SK-N-SH treated with all-trans-retinoic acid at 6 μM for 48 hours (cell line): ENCODE data around the gene MAP3K14.

Source experiments
- ATAC-seq: fragments of 200-7000 bp; cut with Tn5 transposase; 3 replicates; pipeline ENCODE4 v1.9.1; 2020; ENCODE audit warnings: mild to moderate bottlenecking, moderate library complexity
- BACH2 ChIP-seq: fragments of 250-450 bp; sonication (Bioruptor Pico); IDR thresholded peaks from 2 replicates; pipeline ENCODE4 v1.9.0; 2021; ENCODE audit warnings: mild to moderate bottlenecking, borderline replicate concordance
- CSDC2 ChIP-seq: fragments of 250-450 bp; sonication (Bioruptor Pico); IDR thresholded peaks from 2 replicates; pipeline ENCODE4 v1.5.0; 2020; ENCODE audit warnings: mild to moderate bottlenecking, moderate library complexity
- ESRRG ChIP-seq: fragments of 250-450 bp; sonication (Bioruptor Pico); IDR thresholded peaks from 2 replicates; pipeline ENCODE4 v1.6.1; 2021; ENCODE audit warnings: mild to moderate bottlenecking
- GLIS3 ChIP-seq: fragments of 250-450 bp; sonication (Bioruptor Pico); IDR thresholded peaks from 2 replicates; pipeline ENCODE4 v1.5.0; 2020; ENCODE audit warnings: mild to moderate bottlenecking, moderate library complexity
- ISL1 ChIP-seq: fragments of 250-450 bp; sonication (Bioruptor Pico); IDR thresholded peaks from 2 replicates; pipeline ENCODE4 v2.1.2; 2022; ENCODE audit warnings: mild to moderate bottlenecking, moderate library complexity
- OSR1 ChIP-seq: fragments of 250-450 bp; sonication (Bioruptor Pico); IDR thresholded peaks from 2 replicates; pipeline ENCODE4 v1.8.0; 2022; ENCODE audit warnings: moderate library complexity, mild to moderate bottlenecking, inconsistent platforms
- RARB ChIP-seq: fragments of 250-450 bp; sonication (Bioruptor Pico); IDR thresholded peaks from 2 replicates; pipeline ENCODE4 v1.8.0; 2021; ENCODE audit warnings: mild to moderate bottlenecking, moderate library complexity
- SNAI2 ChIP-seq: fragments of 250-450 bp; sonication (Bioruptor Pico); IDR thresholded peaks from 2 replicates; pipeline ENCODE4 v1.5.0; 2020; ENCODE audit warnings: mild to moderate bottlenecking, moderate library complexity
- TCF4 ChIP-seq: fragments of 250-450 bp; sonication (Bioruptor Pico); IDR thresholded peaks from 2 replicates; pipeline ENCODE4 v1.8.0; 2021; ENCODE audit warnings: mild to moderate bottlenecking, moderate library complexity, borderline replicate concordance
- TOX ChIP-seq: fragments of 250-450 bp; sonication (Bioruptor Pico); IDR thresholded peaks from 2 replicates; pipeline ENCODE4 v1.8.0; 2021; ENCODE audit warnings: mild to moderate bottlenecking, moderate library complexity, borderline replicate concordance
- ZC3H10 ChIP-seq: fragments of 250-450 bp; sonication (Bioruptor Pico); IDR thresholded peaks from 2 replicates; pipeline ENCODE4 v1.5.1; 2021; ENCODE audit warnings: mild to moderate bottlenecking, moderate library complexity
- ZFP3 ChIP-seq: fragments of 250-450 bp; sonication (Bioruptor Pico); IDR thresholded peaks from 2 replicates; pipeline ENCODE4 v1.5.0; 2020; ENCODE audit warnings: mild to moderate bottlenecking, moderate library complexity
- ZFP30 ChIP-seq: fragments of 450-650 bp; formaldehyde crosslinking; IDR thresholded peaks from 2 replicates; pipeline ENCODE4 v1.5.0; 2022; ENCODE audit warnings: mild to moderate bottlenecking, moderate library complexity
- ZNF565 ChIP-seq: fragments of 450-650 bp; formaldehyde crosslinking; conservative IDR thresholded peaks from 2 replicates; pipeline ENCODE4 v1.5.0; 2020; ENCODE audit warnings: low read depth, mild to moderate bottlenecking, moderate library complexity
- ZNF70 ChIP-seq: fragments of 450-650 bp; formaldehyde crosslinking; IDR thresholded peaks from 2 replicates; pipeline ENCODE4 v1.5.0; 2020; ENCODE audit warnings: mild to moderate bottlenecking, moderate library complexity
- ZNF8 ChIP-seq: fragments of 450-650 bp; formaldehyde crosslinking; IDR thresholded peaks from 2 replicates; pipeline ENCODE4 v1.5.0; 2020; ENCODE audit warnings: mild to moderate bottlenecking, moderate library complexity
- TF ChIP-seq, protein P1 (sequence below): fragments of 250-450 bp; sonication (Bioruptor Pico); IDR thresholded peaks from 2 replicates; pipeline ENCODE4 v1.5.0; 2020; ENCODE audit warnings: mild to moderate bottlenecking, moderate library complexity
- TF ChIP-seq, protein P2 (sequence below): fragments of 250-450 bp; sonication (Bioruptor Pico); IDR thresholded peaks from 2 replicates; pipeline ENCODE4 v1.5.1; 2020; ENCODE audit warnings: low read depth, mild to moderate bottlenecking, moderate library complexity
- TF ChIP-seq, protein P3 (sequence below): fragments of 250-450 bp; sonication (Bioruptor Pico); IDR thresholded peaks from 2 replicates; pipeline ENCODE4 v1.8.0; 2020; ENCODE audit warnings: mild to moderate bottlenecking, moderate library complexity, borderline replicate concordance
- TF ChIP-seq, protein P4 (sequence below): fragments of 250-450 bp; sonication (Bioruptor Pico); IDR thresholded peaks from 2 replicates; pipeline ENCODE4 v1.8.0; 2021; ENCODE audit warnings: low read depth, mild to moderate bottlenecking, moderate library complexity, borderline replicate concordance
- TF ChIP-seq, protein P5 (sequence below): fragments of 250-450 bp; sonication (Bioruptor Pico); IDR thresholded peaks from 2 replicates; pipeline ENCODE4 v1.5.1; 2021; ENCODE audit warnings: mild to moderate bottlenecking, moderate library complexity

Gene MAP3K14

DNA sequence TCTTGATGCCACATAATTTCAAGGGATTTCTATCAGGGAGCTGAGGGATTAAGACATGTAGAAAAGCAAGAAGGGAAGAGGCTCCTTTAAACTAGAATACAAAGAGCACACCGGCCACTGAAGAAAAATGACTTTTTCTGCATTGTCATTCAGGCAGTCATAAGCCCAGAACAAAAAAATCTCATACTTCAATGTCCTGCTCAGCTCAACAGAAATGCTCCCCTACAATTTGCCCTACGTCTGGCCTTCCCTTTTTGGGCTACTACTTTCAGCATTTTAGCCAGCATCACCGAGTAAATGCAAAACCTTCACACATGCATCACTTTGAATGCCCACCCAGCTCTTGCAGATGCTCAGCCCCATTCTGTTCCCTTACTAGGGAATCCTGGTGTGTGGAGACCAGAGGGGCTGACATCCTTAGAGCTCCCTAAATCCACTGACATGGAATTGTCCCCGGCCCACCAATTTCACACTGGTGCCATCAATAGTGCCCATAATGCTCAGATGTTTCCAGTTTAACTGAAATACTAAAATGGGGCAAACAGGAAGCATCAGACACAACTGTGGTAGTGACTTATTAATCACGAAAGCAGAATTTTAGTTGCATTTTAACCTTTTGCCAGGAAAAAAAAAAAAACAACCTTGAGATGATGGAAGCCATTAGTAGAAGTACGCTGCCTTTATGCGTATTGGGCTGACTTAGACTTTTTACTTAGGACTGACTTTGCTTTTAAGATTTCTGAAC is 2.7 kb downstream of the MAP3K14 start:
- TF ChIP-seq ZFP30 (CRISPR knock-in tag) (no peak), SNAI2 (no peak), BACH2 (CRISPR knock-in tag) (no peak), TCF4 (no peak), GLIS3 (CRISPR knock-in tag) (no peak), ZFP3 (no peak)
- TF ChIP-seq, protein P1, sequence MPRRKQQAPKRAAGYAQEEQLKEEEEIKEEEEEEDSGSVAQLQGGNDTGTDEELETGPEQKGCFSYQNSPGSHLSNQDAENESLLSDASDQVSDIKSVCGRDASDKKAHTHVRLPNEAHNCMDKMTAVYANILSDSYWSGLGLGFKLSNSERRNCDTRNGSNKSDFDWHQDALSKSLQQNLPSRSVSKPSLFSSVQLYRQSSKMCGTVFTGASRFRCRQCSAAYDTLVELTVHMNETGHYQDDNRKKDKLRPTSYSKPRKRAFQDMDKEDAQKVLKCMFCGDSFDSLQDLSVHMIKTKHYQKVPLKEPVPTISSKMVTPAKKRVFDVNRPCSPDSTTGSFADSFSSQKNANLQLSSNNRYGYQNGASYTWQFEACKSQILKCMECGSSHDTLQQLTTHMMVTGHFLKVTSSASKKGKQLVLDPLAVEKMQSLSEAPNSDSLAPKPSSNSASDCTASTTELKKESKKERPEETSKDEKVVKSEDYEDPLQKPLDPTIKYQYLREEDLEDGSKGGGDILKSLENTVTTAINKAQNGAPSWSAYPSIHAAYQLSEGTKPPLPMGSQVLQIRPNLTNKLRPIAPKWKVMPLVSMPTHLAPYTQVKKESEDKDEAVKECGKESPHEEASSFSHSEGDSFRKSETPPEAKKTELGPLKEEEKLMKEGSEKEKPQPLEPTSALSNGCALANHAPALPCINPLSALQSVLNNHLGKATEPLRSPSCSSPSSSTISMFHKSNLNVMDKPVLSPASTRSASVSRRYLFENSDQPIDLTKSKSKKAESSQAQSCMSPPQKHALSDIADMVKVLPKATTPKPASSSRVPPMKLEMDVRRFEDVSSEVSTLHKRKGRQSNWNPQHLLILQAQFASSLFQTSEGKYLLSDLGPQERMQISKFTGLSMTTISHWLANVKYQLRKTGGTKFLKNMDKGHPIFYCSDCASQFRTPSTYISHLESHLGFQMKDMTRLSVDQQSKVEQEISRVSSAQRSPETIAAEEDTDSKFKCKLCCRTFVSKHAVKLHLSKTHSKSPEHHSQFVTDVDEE (CRISPR knock-in tag) = no peak
- TF ChIP-seq, protein P2, sequence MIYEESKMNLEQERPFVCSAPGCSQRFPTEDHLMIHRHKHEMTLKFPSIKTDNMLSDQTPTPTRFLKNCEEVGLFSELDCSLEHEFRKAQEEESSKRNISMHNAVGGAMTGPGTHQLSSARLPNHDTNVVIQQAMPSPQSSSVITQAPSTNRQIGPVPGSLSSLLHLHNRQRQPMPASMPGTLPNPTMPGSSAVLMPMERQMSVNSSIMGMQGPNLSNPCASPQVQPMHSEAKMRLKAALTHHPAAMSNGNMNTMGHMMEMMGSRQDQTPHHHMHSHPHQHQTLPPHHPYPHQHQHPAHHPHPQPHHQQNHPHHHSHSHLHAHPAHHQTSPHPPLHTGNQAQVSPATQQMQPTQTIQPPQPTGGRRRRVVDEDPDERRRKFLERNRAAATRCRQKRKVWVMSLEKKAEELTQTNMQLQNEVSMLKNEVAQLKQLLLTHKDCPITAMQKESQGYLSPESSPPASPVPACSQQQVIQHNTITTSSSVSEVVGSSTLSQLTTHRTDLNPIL (CRISPR knock-in tag) = no peak
- TF ChIP-seq, protein P3, sequence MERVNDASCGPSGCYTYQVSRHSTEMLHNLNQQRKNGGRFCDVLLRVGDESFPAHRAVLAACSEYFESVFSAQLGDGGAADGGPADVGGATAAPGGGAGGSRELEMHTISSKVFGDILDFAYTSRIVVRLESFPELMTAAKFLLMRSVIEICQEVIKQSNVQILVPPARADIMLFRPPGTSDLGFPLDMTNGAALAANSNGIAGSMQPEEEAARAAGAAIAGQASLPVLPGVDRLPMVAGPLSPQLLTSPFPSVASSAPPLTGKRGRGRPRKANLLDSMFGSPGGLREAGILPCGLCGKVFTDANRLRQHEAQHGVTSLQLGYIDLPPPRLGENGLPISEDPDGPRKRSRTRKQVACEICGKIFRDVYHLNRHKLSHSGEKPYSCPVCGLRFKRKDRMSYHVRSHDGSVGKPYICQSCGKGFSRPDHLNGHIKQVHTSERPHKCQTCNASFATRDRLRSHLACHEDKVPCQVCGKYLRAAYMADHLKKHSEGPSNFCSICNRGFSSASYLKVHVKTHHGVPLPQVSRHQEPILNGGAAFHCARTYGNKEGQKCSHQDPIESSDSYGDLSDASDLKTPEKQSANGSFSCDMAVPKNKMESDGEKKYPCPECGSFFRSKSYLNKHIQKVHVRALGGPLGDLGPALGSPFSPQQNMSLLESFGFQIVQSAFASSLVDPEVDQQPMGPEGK (CRISPR knock-in tag) = no peak
- TF ChIP-seq, protein P4, sequence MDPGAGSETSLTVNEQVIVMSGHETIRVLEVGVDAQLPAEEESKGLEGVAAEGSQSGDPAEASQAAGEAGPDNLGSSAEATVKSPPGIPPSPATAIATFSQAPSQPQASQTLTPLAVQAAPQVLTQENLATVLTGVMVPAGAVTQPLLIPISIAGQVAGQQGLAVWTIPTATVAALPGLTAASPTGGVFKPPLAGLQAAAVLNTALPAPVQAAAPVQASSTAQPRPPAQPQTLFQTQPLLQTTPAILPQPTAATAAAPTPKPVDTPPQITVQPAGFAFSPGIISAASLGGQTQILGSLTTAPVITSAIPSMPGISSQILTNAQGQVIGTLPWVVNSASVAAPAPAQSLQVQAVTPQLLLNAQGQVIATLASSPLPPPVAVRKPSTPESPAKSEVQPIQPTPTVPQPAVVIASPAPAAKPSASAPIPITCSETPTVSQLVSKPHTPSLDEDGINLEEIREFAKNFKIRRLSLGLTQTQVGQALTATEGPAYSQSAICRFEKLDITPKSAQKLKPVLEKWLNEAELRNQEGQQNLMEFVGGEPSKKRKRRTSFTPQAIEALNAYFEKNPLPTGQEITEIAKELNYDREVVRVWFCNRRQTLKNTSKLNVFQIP (CRISPR knock-in tag) = no peak
- ATAC-seq = no peak

DNA sequence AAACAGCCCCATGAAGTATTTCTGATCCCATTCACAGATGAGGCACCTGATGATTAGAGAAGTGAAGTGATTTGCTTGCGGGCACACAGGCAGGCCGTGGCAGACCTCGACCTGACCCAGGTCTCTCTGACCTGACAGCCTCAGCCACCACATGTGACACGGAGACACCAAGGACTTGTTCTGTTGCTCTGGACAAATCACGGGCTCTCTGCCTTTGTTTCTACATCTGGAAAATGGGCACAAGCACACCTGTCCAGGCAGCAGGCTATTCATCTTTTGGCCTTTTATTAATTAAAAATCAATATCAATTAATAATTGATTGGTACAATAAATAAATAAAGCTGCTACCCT is 3.4 kb downstream of the MAP3K14 start:
- TF ChIP-seq OSR1 = no peak
- no peak for TF ChIP-seq ISL1 (CRISPR knock-in tag)
- TF ChIP-seq GLIS3 (CRISPR knock-in tag) = no peak
- TF ChIP-seq ZNF8 (CRISPR knock-in tag) = no peak
- TF ChIP-seq ESRRG (CRISPR knock-in tag) = no peak
- TF ChIP-seq ZNF70 (CRISPR knock-in tag) = no peak
- TF ChIP-seq CSDC2 (CRISPR knock-in tag) = no peak
- TF ChIP-seq, protein P5, sequence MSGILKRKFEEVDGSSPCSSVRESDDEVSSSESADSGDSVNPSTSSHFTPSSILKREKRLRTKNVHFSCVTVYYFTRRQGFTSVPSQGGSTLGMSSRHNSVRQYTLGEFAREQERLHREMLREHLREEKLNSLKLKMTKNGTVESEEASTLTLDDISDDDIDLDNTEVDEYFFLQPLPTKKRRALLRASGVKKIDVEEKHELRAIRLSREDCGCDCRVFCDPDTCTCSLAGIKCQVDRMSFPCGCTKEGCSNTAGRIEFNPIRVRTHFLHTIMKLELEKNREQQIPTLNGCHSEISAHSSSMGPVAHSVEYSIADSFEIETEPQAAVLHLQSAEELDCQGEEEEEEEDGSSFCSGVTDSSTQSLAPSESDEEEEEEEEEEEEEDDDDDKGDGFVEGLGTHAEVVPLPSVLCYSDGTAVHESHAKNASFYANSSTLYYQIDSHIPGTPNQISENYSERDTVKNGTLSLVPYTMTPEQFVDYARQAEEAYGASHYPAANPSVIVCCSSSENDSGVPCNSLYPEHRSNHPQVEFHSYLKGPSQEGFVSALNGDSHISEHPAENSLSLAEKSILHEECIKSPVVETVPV = no peak
- TF ChIP-seq TOX (CRISPR knock-in tag) = no peak
- TF ChIP-seq, protein P3 (CRISPR knock-in tag) = no peak
- TF ChIP-seq ZNF565 = no peak
- no peak for TF ChIP-seq RARB (CRISPR knock-in tag)
- TF ChIP-seq, protein P1 (CRISPR knock-in tag) = no peak
- no peak for TF ChIP-seq ZC3H10 (CRISPR knock-in tag)
- TF ChIP-seq ZFP30 (CRISPR knock-in tag) = no peak
- TF ChIP-seq TCF4 = no peak

More for the DNA sequence above, 3.4 kb downstream of the MAP3K14 start:
- no peak for ATAC-seq
